Hematopoietic multipotent progenitor cell treated with erythropoietin and hydrocortisone succinate and interleukin-3 and kit ligand, for 17 days (in vitro differentiated cells): Measurements from ENCODE around the gene C16orf95.
"Not testable (repeated sequence)": the region's sequence is repeated elsewhere in the genome, so short reads cannot be mapped to it uniquely, and the experiment has no call there.

Source experiments
- DNase-seq: peaks from one replicate; pipeline ENCODE4 v3.0.0-alpha.2; 2015; ENCODE audit warnings: low spot score

Gene C16orf95

GRCh38 chr16:87346517-87347060 lies 29.4 kb upstream of the C16orf95 start:
- DNase-seq = no peak

- DNase-seq = no peak
Measured at GRCh38 chr16:87345726-87346424, 28.7 kb upstream of the C16orf95 start.

- DNase-seq = no peak
Measured at GRCh38 chr16:87344931-87345631, 27.9 kb upstream of the C16orf95 start.

- DNase-seq = no peak
Measured at GRCh38 chr16:87344165-87344930, 27.2 kb upstream of the C16orf95 start.

- no peak for DNase-seq
Measured at GRCh38 chr16:87343753-87344050, 26.5 kb upstream of the C16orf95 start.

GRCh38 chr16:87342978-87343752 lies 26.0 kb upstream of the C16orf95 start:
- no peak for DNase-seq

GRCh38 chr16:87342504-87342903 lies 25.3 kb upstream of the C16orf95 start:
- DNase-seq = no peak

- no peak for DNase-seq
Measured at GRCh38 chr16:87340198-87340597, 23.0 kb upstream of the C16orf95 start.

- DNase-seq = not testable (repeated sequence)
Measured at GRCh38 chr16:87339724-87340105, 22.5 kb upstream of the C16orf95 start.

- no peak for DNase-seq
Measured at GRCh38 chr16:87339086-87339723, 22.0 kb upstream of the C16orf95 start.

GRCh38 chr16:87338155-87338765 lies 21.1 kb upstream of the C16orf95 start:
- no peak for DNase-seq

- DNase-seq = no peak
Measured at GRCh38 chr16:87337262-87337771, 20.1 kb upstream of the C16orf95 start.

GRCh38 chr16:87336434-87337240 lies 19.4 kb upstream of the C16orf95 start:
- DNase-seq = no peak

- DNase-seq = no peak
Measured at GRCh38 chr16:87335625-87336433, 18.6 kb upstream of the C16orf95 start.

GRCh38 chr16:87334651-87335624 lies 17.7 kb upstream of the C16orf95 start:
- DNase-seq = no peak

GRCh38 chr16:87333581-87334331 lies 16.6 kb upstream of the C16orf95 start:
- DNase-seq = no peak

GRCh38 chr16:87333101-87333500 lies 15.9 kb upstream of the C16orf95 start:
- DNase-seq = no peak
